GM19467 (cell line): ENCODE measurements around the gene ARHGEF19.

Experiments used
- ATAC-seq: cut with Tn5 transposase; IDR thresholded peaks from one replicate; pipeline ENCODE4 v1.9.1; 2021; ENCODE audit warnings: mild to moderate bottlenecking, moderate library complexity; ENCODE audit not compliant: unreplicated experiment

The ARHGEF19 gene

DNA sequence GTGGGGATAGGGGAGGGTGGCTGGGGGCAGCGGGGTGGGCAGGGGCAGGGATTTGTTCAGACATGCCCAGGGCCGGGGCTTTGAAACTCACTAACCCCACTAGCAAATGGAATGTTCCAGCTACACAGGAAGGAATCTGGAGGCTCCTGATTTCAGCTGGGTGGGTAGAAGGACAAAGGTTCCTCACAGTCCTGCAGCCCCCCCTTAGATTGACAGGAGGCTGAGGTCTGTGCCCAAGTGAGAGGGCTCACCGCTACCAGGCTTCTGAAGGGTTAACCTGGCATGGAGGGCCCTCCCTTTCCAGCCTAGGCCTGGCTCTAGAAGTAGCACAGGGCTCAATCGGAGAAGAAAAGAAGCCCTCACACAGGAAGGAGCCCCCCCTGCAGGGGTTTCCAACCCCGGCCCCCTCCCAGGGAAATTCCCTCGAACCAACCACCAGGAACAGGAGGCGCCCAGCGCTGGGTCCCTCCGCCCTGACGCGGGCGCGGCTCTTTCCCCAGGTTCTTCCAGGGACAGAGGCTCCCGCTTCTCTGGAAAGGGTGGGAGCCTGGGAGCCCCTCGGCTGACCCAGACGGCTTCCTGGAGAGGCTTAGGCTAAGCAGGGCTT is 59.9 kb downstream of the ARHGEF19 start:
- no peak for ATAC-seq

DNA sequence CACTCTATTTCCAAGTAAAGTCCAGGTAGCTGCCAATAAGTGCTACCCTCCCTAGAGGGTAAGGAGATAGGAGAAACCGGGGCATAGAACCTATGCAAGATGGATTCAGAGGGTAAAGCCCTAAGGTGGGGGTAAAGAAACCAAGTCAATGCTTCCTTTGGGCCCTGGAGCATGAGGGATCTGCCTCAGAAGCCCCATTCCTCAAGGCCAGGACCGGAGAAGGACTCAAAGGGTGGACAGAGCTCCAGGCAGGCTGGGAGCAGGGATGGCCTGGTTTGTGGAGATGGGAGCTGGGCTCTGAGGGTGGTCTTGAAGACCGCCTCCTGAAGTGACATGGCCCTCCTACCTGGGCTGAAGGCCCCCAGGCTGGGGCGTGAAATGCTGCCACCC is 60.5 kb downstream of the ARHGEF19 start:
- no peak for ATAC-seq

DNA sequence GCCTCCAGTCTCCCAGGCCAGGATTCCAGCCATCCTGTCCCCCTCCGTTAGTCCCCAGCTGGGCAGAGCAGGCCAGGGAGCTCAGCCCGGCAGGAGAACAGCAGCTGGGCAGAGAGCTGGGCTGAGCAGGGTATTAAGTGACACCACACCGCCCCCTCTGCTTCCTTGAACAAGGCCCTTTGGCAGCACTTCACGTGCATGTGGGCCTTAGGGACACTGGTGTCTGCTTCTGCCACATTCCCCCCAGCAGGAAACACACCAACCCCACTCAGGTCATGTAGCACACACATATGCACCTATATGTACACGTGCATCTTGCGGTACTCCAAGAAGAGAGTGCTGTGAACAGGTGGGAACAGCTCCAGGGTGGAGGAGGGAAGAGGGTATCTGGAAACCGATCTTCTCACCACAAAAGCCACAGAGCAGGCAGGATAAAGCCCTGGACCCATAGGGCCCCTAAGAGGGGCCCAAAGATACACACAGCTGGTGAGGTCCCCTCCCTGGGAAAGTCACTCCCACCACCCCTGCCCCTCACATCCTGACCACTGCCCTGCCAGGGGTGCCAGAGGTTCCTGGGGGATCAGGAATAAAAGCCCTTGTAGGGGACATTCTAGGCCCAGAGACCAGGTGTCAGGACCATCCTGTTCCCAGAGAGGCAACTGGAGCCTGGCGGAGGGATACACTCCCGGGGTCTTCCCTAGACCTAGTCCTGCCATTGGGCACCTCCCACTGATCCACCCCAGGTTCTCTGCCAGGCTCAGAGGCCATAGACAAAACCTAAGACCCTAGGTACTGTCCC is 61.1 kb downstream of the ARHGEF19 start:
- ATAC-seq = no peak

DNA sequence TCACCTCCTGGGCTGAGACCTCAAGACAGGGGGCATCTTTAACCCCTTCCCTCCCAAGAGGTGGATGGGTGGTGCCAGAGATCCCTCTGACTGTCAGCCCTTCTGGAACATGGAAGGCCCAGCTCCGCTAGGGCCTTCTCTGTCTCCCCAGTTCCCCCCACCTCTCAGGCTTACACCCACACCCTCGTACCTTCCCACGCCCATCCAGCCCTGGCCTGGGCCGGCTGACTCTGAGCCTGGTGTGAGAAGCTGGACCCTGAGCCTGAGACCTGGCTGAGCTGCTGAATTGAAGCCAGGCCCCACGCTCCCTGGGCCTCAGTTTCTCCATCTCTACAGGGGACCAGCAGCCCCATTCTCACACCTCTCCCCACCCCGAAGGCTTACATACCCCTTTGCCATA is 61.9 kb downstream of the ARHGEF19 start:
- no peak for ATAC-seq

DNA sequence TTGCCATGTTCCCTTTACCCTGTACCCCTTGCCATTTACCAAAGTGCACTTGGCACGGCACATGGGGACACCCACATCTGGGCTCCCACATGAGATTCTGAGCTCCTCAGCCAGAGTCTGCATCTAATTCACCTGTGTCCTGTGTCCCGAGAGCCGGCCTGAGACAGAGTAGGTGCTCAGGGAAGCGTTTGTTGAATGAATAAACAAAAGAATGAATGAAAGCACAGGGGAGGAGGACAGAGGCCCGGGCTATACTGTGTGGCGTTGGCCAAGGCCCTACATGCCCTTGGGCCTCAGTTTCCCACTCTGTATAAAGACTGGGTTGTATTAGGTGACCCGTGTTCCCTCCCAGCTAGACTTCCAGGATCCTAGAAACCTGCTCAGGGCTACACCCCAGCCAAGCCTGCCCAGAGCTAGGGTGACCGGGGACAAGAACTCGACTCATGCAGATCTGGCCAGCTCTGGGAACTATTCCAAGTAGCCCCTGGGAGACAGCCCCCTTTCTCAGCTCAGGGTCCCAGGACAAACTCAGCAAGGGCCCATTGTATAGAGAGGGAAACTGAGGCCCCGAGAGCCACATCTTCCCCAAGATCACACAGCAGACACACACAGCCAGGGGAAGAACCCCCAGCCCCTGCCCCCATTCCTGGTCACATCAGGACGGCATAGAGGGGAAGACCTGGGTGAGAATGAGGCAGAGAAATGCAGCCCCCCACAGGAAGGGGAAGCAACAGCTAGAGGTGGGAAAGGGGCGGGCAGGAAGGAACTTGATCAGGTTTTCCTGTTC is 62.6 kb downstream of the ARHGEF19 start:
- ATAC-seq = no peak

DNA sequence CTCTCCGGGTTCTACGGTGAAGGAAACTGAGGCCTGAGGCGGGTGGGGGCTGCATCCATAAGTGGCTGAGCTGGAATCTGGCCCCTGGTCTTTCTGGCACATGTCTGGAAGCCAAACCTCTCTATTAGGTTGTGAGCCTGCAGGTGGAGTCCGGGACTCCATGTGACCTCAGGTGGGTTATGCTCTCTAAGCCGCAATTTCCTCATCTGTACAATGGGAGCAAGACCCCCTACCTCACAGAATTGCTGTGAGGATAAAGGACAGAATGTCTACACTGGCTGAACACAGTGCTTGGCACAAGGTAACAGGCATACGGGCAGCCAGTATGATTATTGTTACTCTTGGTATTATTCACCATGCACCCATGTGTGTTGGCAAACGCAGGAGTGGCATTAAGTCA is 63.3 kb downstream of the ARHGEF19 start:
- ATAC-seq = no peak

DNA sequence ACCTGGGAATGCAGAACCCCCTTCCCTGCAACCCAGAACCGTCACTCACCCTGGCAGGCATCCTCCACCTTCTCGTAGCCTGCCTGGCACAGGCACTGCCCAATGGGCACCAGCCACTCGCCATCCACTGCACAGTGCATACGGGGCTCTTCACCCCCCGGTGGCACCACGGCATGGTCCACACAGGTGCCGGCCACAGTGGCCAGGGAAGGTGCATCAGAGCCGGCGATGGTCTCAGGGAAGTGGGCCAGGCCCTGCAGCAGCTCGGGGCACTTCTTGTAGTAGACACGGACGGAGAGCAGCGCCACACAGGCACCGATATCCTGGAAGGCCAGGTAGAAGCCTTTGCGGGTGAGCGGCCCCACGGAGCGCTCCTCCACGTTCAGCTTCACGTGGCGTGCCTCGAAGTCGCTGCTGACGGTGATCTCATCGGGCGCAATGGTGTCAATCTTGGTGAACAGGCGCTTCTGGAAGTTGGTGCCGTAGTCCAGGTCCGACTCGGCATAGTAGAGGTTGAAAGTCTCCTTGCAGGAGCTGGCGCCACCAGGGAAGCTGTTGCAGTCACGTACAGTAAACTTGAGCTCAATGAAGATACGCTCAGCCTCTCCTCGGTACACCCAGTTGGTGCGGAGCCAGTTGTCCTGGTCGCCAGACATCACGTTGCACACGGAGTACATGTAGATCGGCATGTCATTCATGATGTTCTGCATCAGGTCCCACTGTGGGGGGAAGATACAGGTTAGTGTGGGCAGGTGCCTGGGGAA is 63.9 kb downstream of the ARHGEF19 start:
- no peak for ATAC-seq
